UCSD-AML1 (cell line): ENCODE data around the gene NMT2.
"Not testable (repeated sequence)": the region's sequence is repeated elsewhere in the genome, so short reads cannot be mapped to it uniquely, and the experiment has no call there.

Source experiments
- DNase-seq: peaks from one replicate; lab custom pipeline; 2025; ENCODE audit not compliant: unreplicated experiment; lab: John Stamatoyannopoulos, UW

NMT2 gene

GRCh38 chr10:15168291-15168785 is at the start of gene NMT2:
TSS of gene NMT2 (minus strand) at chr10:15168693. CDS start at chr10:15168612, 81 bp downstream.
- peak; percentile 92 for DNase-seq

GRCh38 chr10:15216700-15217099 is 48.2 kb upstream of the NMT2 start:
- no peak for DNase-seq

- DNase-seq = no peak
These were observed 45.7 kb upstream of the NMT2 start for GRCh38 chr10:15214237-15214636.

GRCh38 chr10:15213461-15213861 is 45.0 kb upstream of the NMT2 start:
- DNase-seq = no peak

GRCh38 chr10:15211464-15211979 is 43.0 kb upstream of the NMT2 start:
- no peak for DNase-seq

- DNase-seq = no peak
These were observed 42.0 kb upstream of the NMT2 start for GRCh38 chr10:15210521-15210920.

GRCh38 chr10:15209827-15210509 is 41.5 kb upstream of the NMT2 start:
- DNase-seq = peak; percentile 42

GRCh38 chr10:15208221-15208620 is 39.7 kb upstream of the NMT2 start:
- DNase-seq = no peak

- not testable (repeated sequence) for DNase-seq
These were observed 38.9 kb upstream of the NMT2 start for GRCh38 chr10:15207410-15207809.

GRCh38 chr10:15202639-15203038 is 34.1 kb upstream of the NMT2 start:
- DNase-seq = no peak

- DNase-seq = not testable (repeated sequence)
These were observed 33.8 kb upstream of the NMT2 start for GRCh38 chr10:15202301-15202621.

- DNase-seq = no peak
These were observed 33.3 kb upstream of the NMT2 start for GRCh38 chr10:15201589-15202300.

GRCh38 chr10:15200626-15201025 is 32.1 kb upstream of the NMT2 start:
- no peak for DNase-seq

GRCh38 chr10:15197911-15198310 is 29.4 kb upstream of the NMT2 start:
- DNase-seq = no peak

- DNase-seq = no peak
These were observed 28.8 kb upstream of the NMT2 start for GRCh38 chr10:15197276-15197675.

- DNase-seq = no peak
These were observed 27.7 kb upstream of the NMT2 start for GRCh38 chr10:15196021-15196834.

- no peak for DNase-seq
These were observed 20.8 kb upstream of the NMT2 start for GRCh38 chr10:15189133-15189885.

GRCh38 chr10:15188603-15189002 is 20.1 kb upstream of the NMT2 start:
- no peak for DNase-seq

- DNase-seq = no peak
These were observed 15.4 kb upstream of the NMT2 start for GRCh38 chr10:15183689-15184481.
